RCC 7860 (cell line): ENCODE measurements around the gene MVK.

Experiments
- DNase-seq: peaks from one replicate; pipeline ENCODE4 v3.0.0-alpha.2; 2015; ENCODE audit warnings: low spot score
- FAIRE-seq: peaks from 2 replicates; lab custom pipeline; 2012; peaks lifted over from hg19 to GRCh38; lab: Jason Lieb, UNC

MVK gene

GRCh38 chr12:109544955-109545531 lies 28.6 kb upstream of the MVK start:
- DNase-seq, result peak; percentile 87
- peak; percentile 73 for FAIRE-seq

GRCh38 chr12:109545826-109546225 lies 27.8 kb upstream of the MVK start:
- DNase-seq (no peak), FAIRE-seq (no peak)

GRCh38 chr12:109547286-109547685 lies 26.3 kb upstream of the MVK start:
- DNase-seq (no peak), FAIRE-seq (no peak)

GRCh38 chr12:109548258-109548657 lies 25.3 kb upstream of the MVK start:
- FAIRE-seq (no peak), DNase-seq (no peak)

- DNase-seq (no peak), FAIRE-seq (no peak)
Observed at GRCh38 chr12:109549613-109550270, 23.9 kb upstream of the MVK start.

- DNase-seq (no peak), FAIRE-seq (no peak)
Observed at GRCh38 chr12:109550281-109550680, 23.3 kb upstream of the MVK start.

GRCh38 chr12:109551108-109551507 lies 22.5 kb upstream of the MVK start:
- DNase-seq (no peak), FAIRE-seq (no peak)

GRCh38 chr12:109552971-109553370 lies 20.6 kb upstream of the MVK start:
- FAIRE-seq, result no peak

GRCh38 chr12:109553483-109553882 lies 20.1 kb upstream of the MVK start:
- no peak for FAIRE-seq
- no peak for DNase-seq

More at GRCh38 chr12:109552971-109553370, 20.6 kb upstream of the MVK start:
- DNase-seq, result no peak

GRCh38 chr12:109553906-109554500 lies 19.6 kb upstream of the MVK start:
- FAIRE-seq (no peak), DNase-seq (no peak)

- FAIRE-seq (no peak), DNase-seq (no peak)
Observed at GRCh38 chr12:109554761-109555160, 18.8 kb upstream of the MVK start.

- FAIRE-seq (no peak), DNase-seq (no peak)
Observed at GRCh38 chr12:109555431-109556315, 17.9 kb upstream of the MVK start.

GRCh38 chr12:109557200-109557599 lies 16.4 kb upstream of the MVK start:
- no peak for FAIRE-seq
- DNase-seq, result no peak

- DNase-seq, result no peak
- FAIRE-seq, result no peak
Observed at GRCh38 chr12:109557805-109558204, 15.8 kb upstream of the MVK start.

GRCh38 chr12:109558374-109559199 lies 15.0 kb upstream of the MVK start:
- FAIRE-seq, result no peak

GRCh38 chr12:109559200-109559505 lies 14.4 kb upstream of the MVK start:
- no peak for DNase-seq
- no peak for FAIRE-seq

More at GRCh38 chr12:109558374-109559199, 15.0 kb upstream of the MVK start:
- no peak for DNase-seq

- DNase-seq, result no peak
- no peak for FAIRE-seq
Observed at GRCh38 chr12:109559601-109560000, 14.0 kb upstream of the MVK start.

GRCh38 chr12:109560867-109561710 lies 12.5 kb upstream of the MVK start:
- FAIRE-seq (no peak), DNase-seq (no peak)

- DNase-seq (no peak), FAIRE-seq (no peak)
Observed at GRCh38 chr12:109561711-109562030, 11.9 kb upstream of the MVK start.

GRCh38 chr12:109562871-109563270 lies 10.7 kb upstream of the MVK start:
- FAIRE-seq, result no peak
- no peak for DNase-seq
